Upper lobe of right lung (tissue), 1 donor: ENCODE data around the gene SLC9A9. TPM values are rescaled to one million over a fixed set of nuclear protein-coding genes. Genes with fewer than 3 reads are reported as not detected.
A peak's percentile ranks its signal among the peaks of the same experiment; 100 is the strongest.

Experiments used
- ATAC-seq: fragments of 200-7000 bp; cut with Tn5 transposase; one replicate; pipeline ENCODE4 v1.9.1; 2020; ENCODE audit warnings: mild to moderate bottlenecking, moderate library complexity
- DNase-seq: peaks from one replicate; pipeline ENCODE4 v3.0.0-alpha.2; 2020
- H3K27ac ChIP-seq: fragments of 200-600 bp; one replicate; pipeline ENCODE4 v1.8.0; 2022
- H3K27me3 ChIP-seq: fragments of 200-600 bp; one replicate; pipeline ENCODE4 v1.8.0; 2022; ENCODE audit warnings: mild to moderate bottlenecking
- H3K36me3 ChIP-seq: fragments of 200-600 bp; one replicate; pipeline ENCODE4 v1.8.0; 2022
- H3K4me1 ChIP-seq: fragments of 200-600 bp; one replicate; pipeline ENCODE4 v1.8.0; 2022
- H3K4me3 ChIP-seq: fragments of 200-600 bp; one replicate; pipeline ENCODE4 v1.8.0; 2022; ENCODE audit warnings: mild to moderate bottlenecking
- H3K9me3 ChIP-seq: fragments of 200-600 bp; one replicate; pipeline ENCODE4 v1.8.0; 2022
- intact Hi-C: fragments of 100-400 bp; cut with DNase I; formaldehyde crosslinking; loops from one replicate; pipeline ENCODE4 v1.11.0; 2022
- long read RNA-seq: library from polyadenylated mRNA; unstranded; transcript quantifications from one replicate; pipeline ENCODE4 v2.0.0, GENCODE V29; 2021
- total RNA-seq: library from RNA; stranded (reverse); fragmentation: NEBNext Ultra II Directional; extraction: Animal tissue kit (Norgen Biotek cat#: 25700); gene quantifications from one replicate; pipeline ENCODE4 v1.2.1, GENCODE V29; 2021
- TF ChIP-seq, protein P1 (sequence below): fragments of 200-600 bp; IDR thresholded peaks from one replicate; pipeline ENCODE4 v1.8.0; 2022; ENCODE audit warnings: antibody characterized with exemption
- donor health status: DM: no; HTN: yes; CAD: no; lungs with severe emphysema.

The SLC9A9 gene
- 13.3 TPM for total RNA-seq
- long read RNA-seq, transcript SLC9A9-201 (16 exons, 3,627 nt) = major isoform, 10 of 13 reads
- long read RNA-seq, partial matches to known transcripts = 0 of 13 reads
- long read RNA-seq, other reads (novel, unspliced or antisense) = 3 of 13 reads

DNA sequence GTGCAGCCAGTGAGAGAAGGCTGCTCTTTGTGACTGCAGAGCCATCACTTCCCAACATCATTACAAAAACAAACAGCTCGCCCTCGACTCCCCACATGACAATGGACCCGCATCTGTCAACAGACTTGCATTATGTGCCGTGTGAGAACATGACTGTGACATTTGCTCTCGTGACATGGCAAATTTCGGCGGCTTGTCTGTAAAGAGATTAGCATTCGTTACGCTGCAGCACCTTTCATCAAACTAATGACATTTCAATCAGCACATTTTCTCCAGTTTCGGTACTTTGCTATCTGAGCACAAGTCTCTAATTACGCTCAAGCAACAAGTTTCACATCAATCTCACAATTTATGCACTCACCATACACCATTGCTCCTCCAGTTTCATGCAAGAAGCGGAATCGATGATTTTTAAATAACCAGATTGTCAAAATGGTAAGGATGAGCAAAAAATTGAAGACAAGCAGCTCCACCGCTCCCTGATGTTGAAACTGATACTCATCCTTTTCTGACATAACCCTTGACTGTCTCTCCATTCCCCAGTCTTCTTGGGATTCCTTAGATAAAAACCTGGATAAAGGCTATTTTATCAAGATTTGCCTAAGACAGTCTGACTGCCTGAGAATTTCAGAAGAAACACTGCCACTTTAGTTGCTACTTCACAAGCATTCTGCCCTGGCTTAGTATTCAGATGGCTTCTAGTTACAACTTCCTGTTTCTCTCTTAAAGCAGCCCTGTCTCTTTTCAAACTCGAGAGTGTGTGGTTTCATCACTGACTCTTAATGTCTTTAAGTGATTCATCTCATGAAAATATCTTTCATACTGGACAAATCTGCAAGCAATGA, at the start of gene SLC9A9:
TSS of gene SLC9A9 (minus strand) at position 682 of the 845 bp plus-strand sequence. CDS start at position 536, 146 bp downstream.
- Histone ChIP-seq H3K9me3 (no peaks in the 10 kb centered on the region), H3K36me3 (no peaks in the 10 kb centered on the region), H3K27me3 (no peaks in the 10 kb centered on the region), H3K27ac (peak within 1 kb of the TSS; percentile 66), H3K4me1 (peaks cover 13% of the 10 kb centered on the region), H3K4me3 (peak within 1 kb of the TSS; percentile 69)
- no peak for DNase-seq
- ATAC-seq = peak; percentile 86
- TF ChIP-seq, protein P1, sequence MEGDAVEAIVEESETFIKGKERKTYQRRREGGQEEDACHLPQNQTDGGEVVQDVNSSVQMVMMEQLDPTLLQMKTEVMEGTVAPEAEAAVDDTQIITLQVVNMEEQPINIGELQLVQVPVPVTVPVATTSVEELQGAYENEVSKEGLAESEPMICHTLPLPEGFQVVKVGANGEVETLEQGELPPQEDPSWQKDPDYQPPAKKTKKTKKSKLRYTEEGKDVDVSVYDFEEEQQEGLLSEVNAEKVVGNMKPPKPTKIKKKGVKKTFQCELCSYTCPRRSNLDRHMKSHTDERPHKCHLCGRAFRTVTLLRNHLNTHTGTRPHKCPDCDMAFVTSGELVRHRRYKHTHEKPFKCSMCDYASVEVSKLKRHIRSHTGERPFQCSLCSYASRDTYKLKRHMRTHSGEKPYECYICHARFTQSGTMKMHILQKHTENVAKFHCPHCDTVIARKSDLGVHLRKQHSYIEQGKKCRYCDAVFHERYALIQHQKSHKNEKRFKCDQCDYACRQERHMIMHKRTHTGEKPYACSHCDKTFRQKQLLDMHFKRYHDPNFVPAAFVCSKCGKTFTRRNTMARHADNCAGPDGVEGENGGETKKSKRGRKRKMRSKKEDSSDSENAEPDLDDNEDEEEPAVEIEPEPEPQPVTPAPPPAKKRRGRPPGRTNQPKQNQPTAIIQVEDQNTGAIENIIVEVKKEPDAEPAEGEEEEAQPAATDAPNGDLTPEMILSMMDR = no peak
- intact Hi-C loops = no loop called here

DNA sequence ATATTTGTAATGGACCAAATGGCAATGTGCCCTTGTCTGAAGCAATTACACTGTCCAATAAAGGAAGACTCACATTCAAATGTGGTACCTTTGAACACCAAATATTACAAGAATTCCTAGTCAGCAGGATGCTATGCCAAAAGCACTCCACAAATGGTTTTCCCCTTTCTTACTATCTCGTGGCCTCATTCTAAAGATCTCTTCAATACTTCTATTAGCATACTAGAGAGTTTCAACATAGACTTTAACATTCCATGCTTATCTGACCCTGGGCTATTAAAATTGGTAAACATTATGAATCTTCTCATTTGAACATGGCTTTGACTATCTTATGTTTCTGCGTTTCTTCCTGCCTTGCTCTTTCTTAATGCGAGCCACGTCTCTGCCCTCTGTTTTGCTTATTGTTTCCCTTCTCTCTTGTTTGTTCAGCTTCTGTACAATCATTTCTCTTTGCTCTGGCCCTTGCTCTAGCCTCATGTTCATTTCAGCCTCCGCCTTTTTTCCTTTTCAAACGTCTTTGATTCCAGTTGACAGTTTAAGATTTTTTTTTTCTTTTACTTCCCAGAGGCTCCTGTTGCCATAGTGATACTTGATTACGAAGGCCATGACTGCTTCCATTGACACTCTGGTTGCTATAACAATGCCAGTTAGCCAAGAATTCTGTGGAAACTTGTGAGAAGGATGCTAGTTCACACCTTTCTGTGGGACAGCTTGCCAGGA, 49.5 kb upstream of the SLC9A9 start:
- H3K27ac ChIP-seq = peak overlapping the region; percentile 7
- no peaks in the 10 kb centered on the region for H3K27me3 ChIP-seq
- no peak for DNase-seq
- H3K4me1 ChIP-seq = no peaks in the 10 kb centered on the region
- H3K36me3 ChIP-seq = no peaks in the 10 kb centered on the region
- TF ChIP-seq, protein P1 = no peak
- intact Hi-C loops = no loop called here
- H3K9me3 ChIP-seq = no peaks in the 10 kb centered on the region
- ATAC-seq = peak; percentile 57
- H3K4me3 ChIP-seq = no peak overlapping the region

DNA sequence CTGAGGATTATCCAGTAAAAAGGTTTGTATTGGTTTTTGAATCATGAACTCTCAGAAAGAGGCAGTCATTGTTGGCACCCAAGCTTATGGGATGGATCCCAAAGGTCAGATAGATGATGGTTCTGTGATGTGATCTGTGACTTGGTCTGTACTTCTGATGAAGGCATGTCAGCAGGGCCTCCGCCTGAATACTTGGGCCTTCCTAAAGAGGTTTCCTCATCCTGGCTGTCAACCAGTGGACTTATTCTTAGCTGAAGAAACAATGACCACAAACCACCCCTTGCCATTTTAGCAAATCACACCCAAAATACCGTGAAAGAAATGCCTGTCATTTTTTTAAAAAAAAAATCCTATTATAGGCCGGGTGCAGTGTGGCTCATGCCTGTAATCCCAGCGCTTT, 48.2 kb upstream of the SLC9A9 start:
- H3K27me3 ChIP-seq = no peaks in the 10 kb centered on the region
- no peak overlapping the region for H3K4me3 ChIP-seq
- intact Hi-C loops = no loop called here
- no peaks in the 10 kb centered on the region for H3K4me1 ChIP-seq
- ATAC-seq = no peak
- H3K36me3 ChIP-seq = no peaks in the 10 kb centered on the region
- no peak overlapping the region for H3K27ac ChIP-seq
- TF ChIP-seq, protein P1 = no peak
- no peaks in the 10 kb centered on the region for H3K9me3 ChIP-seq
- DNase-seq = no peak

DNA sequence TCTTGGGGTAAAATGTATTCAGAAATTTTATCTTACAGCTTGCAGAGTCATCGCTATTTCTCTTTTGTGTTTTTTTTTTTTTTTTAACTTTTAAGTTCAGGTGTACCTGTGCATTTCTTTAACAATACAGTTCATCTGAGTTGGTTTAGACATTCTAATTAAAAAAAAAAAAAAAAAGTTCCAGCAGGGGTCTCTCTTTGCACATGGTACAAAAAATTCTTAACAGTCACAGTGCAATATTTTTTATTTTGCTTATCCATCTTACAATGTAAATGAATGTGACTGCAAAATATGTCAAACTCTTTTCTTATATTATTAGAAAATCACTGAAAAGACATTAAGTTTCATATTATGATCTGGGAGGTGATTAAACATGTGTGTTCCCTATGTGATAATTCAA, 47.5 kb upstream of the SLC9A9 start:
- Histone ChIP-seq H3K27me3 (no peaks in the 10 kb centered on the region), H3K4me3 (no peak overlapping the region), H3K27ac (no peak overlapping the region), H3K9me3 (no peaks in the 10 kb centered on the region), H3K4me1 (no peaks in the 10 kb centered on the region), H3K36me3 (no peaks in the 10 kb centered on the region)
- TF ChIP-seq, protein P1 = peak; percentile 26
- DNase-seq (no peak), ATAC-seq (no peak)
- intact Hi-C loops = no loop called here

DNA sequence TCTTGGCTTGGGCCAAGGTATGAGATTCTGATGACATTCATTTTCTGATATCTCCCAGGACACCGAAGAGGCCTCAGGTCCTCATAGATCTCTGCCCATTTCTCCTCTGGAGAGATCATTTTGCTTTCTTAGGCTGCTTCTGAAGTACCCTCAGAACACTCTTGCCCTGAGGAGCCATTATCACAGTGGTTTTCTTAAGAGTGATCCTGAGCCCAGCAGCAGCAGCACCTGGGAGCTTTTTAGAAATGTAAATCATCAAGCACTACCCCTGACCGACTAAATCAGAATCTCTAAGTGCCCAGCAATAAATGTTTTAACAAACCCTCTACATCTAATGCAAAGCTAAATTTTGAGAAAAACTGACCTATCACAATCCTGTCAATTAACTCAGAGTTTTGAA, 40.6 kb upstream of the SLC9A9 start:
- Histone ChIP-seq H3K36me3 (no peaks in the 10 kb centered on the region), H3K9me3 (no peaks in the 10 kb centered on the region), H3K27ac (no peak overlapping the region), H3K27me3 (no peaks in the 10 kb centered on the region), H3K4me1 (no peaks in the 10 kb centered on the region), H3K4me3 (no peak overlapping the region)
- DNase-seq (no peak), ATAC-seq (no peak)
- intact Hi-C loops = no loop called here
- TF ChIP-seq, protein P1 = no peak
